ENCODE results near the gene RAB6A. TPM values are rescaled to one million over a fixed set of nuclear protein-coding genes. Genes with fewer than 3 reads are reported as not detected.
"Not testable (repeated sequence)": the region's sequence is repeated elsewhere in the genome, so short reads cannot be mapped to it uniquely, and the experiment has no call there.

The RAB6A gene
- total RNA-seq, 2 donors from 2014 or later: 179 to 247 TPM

DNA sequence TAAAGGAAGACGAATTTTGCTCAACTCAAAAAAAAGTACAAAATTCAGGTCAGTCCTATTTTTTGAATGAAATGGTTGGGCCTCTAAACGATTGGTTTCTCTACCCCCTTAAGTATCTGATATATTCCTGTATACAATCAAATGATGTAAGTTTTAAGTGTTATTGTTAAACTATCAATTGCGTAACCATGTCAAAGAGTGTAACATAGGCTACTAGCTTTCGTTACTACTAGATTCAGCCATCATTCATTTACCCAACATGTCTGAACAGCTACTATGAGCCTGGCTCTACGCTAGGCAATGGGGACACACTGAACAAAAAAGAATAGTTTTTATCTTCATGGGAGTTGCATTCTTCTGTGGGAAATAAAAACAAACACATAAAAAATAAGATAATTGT, 3.3 kb downstream of the RAB6A start:
- Histone ChIP-seq H3K9me3 (no peaks in the 10 kb centered on the region), H3K4me3 (no peak overlapping the region), H3K27me3 (replicated peaks; ENCODE audit: insufficient read depth) (no peaks in the 10 kb centered on the region), H3K36me3 (no peaks in the 10 kb centered on the region), H3K27ac (no peak overlapping the region), H3K4me1 (ENCODE audit: control insufficient read depth in 1 of 2, low read depth in 2 of 2) (peaks cover 17 to 40% of the 10 kb centered on the region in 2 donors)
- DNase-seq (ENCODE audit: low spot score): no peak
- ATAC-seq (ENCODE audit: insufficient number of reproducible peaks, low FRiP score, low read depth): no peak
- TF ChIP-seq, protein P1, sequence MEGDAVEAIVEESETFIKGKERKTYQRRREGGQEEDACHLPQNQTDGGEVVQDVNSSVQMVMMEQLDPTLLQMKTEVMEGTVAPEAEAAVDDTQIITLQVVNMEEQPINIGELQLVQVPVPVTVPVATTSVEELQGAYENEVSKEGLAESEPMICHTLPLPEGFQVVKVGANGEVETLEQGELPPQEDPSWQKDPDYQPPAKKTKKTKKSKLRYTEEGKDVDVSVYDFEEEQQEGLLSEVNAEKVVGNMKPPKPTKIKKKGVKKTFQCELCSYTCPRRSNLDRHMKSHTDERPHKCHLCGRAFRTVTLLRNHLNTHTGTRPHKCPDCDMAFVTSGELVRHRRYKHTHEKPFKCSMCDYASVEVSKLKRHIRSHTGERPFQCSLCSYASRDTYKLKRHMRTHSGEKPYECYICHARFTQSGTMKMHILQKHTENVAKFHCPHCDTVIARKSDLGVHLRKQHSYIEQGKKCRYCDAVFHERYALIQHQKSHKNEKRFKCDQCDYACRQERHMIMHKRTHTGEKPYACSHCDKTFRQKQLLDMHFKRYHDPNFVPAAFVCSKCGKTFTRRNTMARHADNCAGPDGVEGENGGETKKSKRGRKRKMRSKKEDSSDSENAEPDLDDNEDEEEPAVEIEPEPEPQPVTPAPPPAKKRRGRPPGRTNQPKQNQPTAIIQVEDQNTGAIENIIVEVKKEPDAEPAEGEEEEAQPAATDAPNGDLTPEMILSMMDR (IDR thresholded peaks at IDR 0.05): no peak

DNA sequence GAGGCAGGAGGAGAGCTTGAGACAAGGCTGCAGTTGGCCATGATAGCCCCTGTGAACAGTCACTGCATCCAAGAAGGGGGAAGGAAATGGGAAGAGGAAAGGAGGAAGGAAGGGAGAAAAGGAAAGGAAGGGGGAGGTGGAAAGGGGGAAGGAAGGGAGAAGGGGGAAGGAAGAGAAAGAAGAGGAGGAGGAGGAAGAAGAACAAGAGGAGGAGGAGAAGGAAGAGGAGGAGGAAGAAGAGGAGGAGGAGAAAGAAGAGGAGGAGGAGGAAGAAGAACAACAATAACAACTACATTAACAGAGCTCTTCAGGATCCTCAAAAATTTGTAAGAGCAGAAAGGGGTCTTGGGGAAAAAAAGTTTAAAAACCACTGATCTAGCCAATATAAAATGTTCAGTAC, 5.2 kb downstream of the RAB6A start:
- TF ChIP-seq, protein P1 (IDR thresholded peaks at IDR 0.05): no peak
- H3K4me3 ChIP-seq: no peak overlapping the region
- no peaks in the 10 kb centered on the region for H3K36me3 ChIP-seq
- no peaks in the 10 kb centered on the region for H3K9me3 ChIP-seq
- H3K4me1 ChIP-seq (ENCODE audit: control insufficient read depth in 1 of 2, low read depth in 2 of 2): peaks cover 17 to 48% of the 10 kb centered on the region in 2 donors
- no peak for DNase-seq (ENCODE audit: low spot score)
- no peak for ATAC-seq (ENCODE audit: insufficient number of reproducible peaks, low FRiP score, low read depth)
- H3K27ac ChIP-seq: no peak overlapping the region
- H3K27me3 ChIP-seq (replicated peaks; ENCODE audit: insufficient read depth): no peaks in the 10 kb centered on the region

DNA sequence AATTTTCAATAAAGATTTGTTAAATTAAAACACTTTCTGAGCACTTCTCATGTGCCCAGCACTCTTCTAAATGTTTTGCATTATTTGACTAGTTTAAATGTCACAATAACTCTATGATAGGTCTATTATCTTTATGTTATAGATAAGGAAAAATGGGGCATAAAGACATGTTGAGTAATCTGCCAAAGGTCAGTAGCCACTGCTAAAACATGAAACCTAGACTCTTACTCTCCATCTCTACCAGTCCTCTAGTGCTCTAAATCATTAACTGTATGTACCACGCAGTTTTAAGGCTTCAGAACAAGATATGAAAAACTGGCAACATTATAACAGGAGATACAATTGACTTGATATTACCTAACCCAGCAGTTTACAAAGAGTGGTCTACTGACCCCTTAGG, 6.9 kb downstream of the RAB6A start:
- peaks cover 24 to 50% of the 10 kb centered on the region in 2 donors for H3K4me1 ChIP-seq (ENCODE audit: control insufficient read depth in 1 of 2, low read depth in 2 of 2)
- no peak for DNase-seq (ENCODE audit: low spot score)
- no peak overlapping the region for H3K4me3 ChIP-seq
- no peaks in the 10 kb centered on the region for H3K9me3 ChIP-seq
- no peak overlapping the region for H3K27ac ChIP-seq
- no peaks in the 10 kb centered on the region for H3K36me3 ChIP-seq
- H3K27me3 ChIP-seq (replicated peaks; ENCODE audit: insufficient read depth): no peaks in the 10 kb centered on the region
- TF ChIP-seq, protein P1 (IDR thresholded peaks at IDR 0.05): no peak
- ATAC-seq (ENCODE audit: insufficient number of reproducible peaks, low FRiP score, low read depth): no peak

DNA sequence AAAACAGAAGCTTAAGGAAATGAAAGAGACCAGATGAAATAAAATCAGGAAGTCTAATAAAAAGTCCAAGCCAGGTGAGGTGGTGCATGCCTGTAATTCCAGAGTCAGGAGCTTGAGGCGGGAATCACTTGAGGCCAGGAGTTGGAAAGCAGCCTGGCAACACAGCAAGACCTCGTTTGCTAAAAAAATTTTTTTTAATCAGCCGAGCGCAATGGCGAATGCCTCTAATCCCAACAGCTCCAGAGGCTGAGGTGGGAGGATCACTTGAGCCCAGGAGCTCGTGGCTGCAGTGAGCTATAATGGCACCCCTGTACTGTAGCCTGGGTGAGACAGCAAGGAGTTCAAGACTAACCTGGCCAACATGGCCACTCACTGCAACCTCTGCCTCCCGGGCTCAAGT, 8.0 kb downstream of the RAB6A start:
- DNase-seq (ENCODE audit: low spot score) (no peak), ATAC-seq (ENCODE audit: insufficient number of reproducible peaks, low FRiP score, low read depth) (no peak)
- TF ChIP-seq, protein P1 (IDR thresholded peaks at IDR 0.05): no peak
- Histone ChIP-seq H3K27ac (no peak overlapping the region), H3K27me3 (replicated peaks; ENCODE audit: insufficient read depth) (no peaks in the 10 kb centered on the region), H3K36me3 (no peaks in the 10 kb centered on the region), H3K4me3 (no peak overlapping the region), H3K4me1 (ENCODE audit: control insufficient read depth in 1 of 2, low read depth in 2 of 2) (peaks cover 14 to 40% of the 10 kb centered on the region in 2 donors), H3K9me3 (no peaks in the 10 kb centered on the region)

DNA sequence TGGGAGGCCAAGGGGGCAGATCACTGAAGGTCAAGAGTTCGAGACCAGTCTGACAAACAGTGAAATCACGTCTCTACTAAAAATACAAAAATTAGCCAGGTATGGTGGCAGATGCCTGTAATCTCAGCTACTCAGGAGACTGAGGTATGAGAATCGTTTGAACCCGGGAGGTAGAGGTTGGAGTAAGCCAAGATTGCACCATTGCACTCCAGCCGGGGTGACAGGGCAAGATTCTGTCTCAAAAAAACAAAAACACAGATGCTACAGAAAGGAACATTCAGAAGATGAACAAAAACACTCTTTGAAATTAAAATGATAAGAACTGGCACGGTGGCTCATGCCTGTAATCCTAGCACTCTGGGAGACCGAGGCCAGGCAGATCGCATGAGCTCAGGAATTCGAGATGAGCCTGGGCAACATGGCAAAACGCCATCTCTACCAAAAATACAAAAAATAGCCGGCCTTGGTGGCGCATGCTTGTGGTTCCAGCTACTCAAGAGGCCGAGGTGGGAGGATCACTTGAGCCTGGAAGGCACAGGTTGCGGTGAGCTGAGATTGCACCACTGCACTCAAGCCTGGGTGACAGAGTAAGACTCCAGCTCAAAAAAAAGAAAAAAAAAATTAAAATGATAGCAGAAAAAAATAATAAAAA, 8.5 kb downstream of the RAB6A start:
- no peak for DNase-seq (ENCODE audit: low spot score)
- H3K4me1 ChIP-seq (ENCODE audit: control insufficient read depth in 1 of 2, low read depth in 2 of 2): peaks cover 9 to 34% of the 10 kb centered on the region in 2 donors
- TF ChIP-seq, protein P1 (IDR thresholded peaks at IDR 0.05): no peak
- H3K27me3 ChIP-seq (replicated peaks; ENCODE audit: insufficient read depth): no peaks in the 10 kb centered on the region
- ATAC-seq (ENCODE audit: insufficient number of reproducible peaks, low FRiP score, low read depth): no peak
- no peak overlapping the region for H3K4me3 ChIP-seq
- no peaks in the 10 kb centered on the region for H3K9me3 ChIP-seq
- H3K27ac ChIP-seq: no peak overlapping the region
- no peaks in the 10 kb centered on the region for H3K36me3 ChIP-seq

DNA sequence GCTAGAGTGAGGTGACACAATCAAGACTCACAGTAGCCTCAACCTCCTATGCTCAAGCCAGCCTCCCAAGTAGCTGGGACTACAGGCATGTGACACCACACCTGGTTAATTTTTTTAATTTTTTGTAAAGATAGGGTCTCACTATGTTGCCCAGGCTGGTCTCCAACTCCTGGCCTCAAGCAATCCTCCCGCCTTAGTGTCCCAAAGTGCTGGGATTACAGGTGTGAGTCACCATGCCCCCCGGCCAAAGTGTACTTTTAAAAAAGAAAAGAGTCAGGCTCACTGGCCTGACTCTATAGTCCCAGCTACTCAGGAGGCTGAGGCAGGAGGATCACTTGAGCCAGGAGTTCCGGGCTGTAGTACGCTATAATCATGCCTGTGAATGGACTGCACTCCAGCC, 10.0 kb downstream of the RAB6A start:
- not testable (repeated sequence) for H3K4me3 ChIP-seq; H3K36me3 ChIP-seq; ATAC-seq (ENCODE audit: insufficient number of reproducible peaks, low FRiP score, low read depth); DNase-seq (ENCODE audit: low spot score); H3K9me3 ChIP-seq; H3K27me3 ChIP-seq (replicated peaks; ENCODE audit: insufficient read depth); H3K27ac ChIP-seq
- peaks cover 9 to 33% of the 10 kb centered on the region in 2 donors for H3K4me1 ChIP-seq (ENCODE audit: control insufficient read depth in 1 of 2, low read depth in 2 of 2)
